Muscle of arm (tissue), 14 donors: Measurements from ENCODE around the gene ACTBL2. TPM values are rescaled to one million over a fixed set of nuclear protein-coding genes. Genes with fewer than 3 reads are reported as not detected.
"Not testable (repeated sequence)": the region's sequence is repeated elsewhere in the genome, so short reads cannot be mapped to it uniquely, and the experiment has no call there.

ENCODE experiments used
- DNase-seq: peaks from one replicate; pipeline ENCODE4 v3.0.0-alpha.2; 2013
- long read RNA-seq, 11 donors: transcript quantifications; one replicate each; lab custom pipeline, GENCODE V29; 2026
- polyA plus RNA-seq, 12 donors: library from polyadenylated mRNA; unstranded; fragments of 120-200 nt; gene quantifications; one replicate each; pipeline ENCODE4 v1.2.1, GENCODE V29; 2013; ENCODE audit not compliant: insufficient read length in 12 of 12

ACTBL2 gene
- not detected for polyA plus RNA-seq
- long read RNA-seq, donor 1: 0 reads
- long read RNA-seq, donor 2: 0 reads
- long read RNA-seq, donor 3: 0 reads
- long read RNA-seq, donor 4: 0 reads
- long read RNA-seq, donor 5: 0 reads
- long read RNA-seq, donor 6: 0 reads
- long read RNA-seq, donor 7: 0 reads
- long read RNA-seq, donor 8: 0 reads
- long read RNA-seq, donor 9: 0 reads
- long read RNA-seq, donor 10: 0 reads
- long read RNA-seq, donor 11: 0 reads

DNA sequence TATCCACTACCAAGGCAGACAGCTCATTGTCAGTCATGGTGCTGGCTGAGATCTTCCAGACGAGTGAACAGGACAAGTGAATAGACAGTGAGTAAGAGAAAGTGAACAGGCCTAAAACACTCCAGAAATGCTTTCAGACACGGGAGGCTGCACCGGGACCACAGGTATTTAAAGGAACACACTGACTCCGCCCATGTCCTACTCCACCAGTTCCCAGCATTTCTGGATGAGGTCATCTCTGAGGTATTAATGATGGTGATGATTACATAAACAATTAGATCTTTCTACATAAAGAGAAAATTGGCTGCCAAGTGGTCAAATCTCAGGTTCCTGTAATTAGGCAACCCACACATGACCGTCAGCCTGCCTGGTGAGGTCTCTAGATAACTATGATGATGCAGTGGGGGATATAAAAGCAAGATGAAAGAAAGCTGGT lies at the start of gene ACTBL2:
Gene ACTBL2 (minus strand): TSS at position 141 of the 436 bp plus-strand sequence. CDS start 104 bp downstream, at position 37.
- no peak for DNase-seq

DNA sequence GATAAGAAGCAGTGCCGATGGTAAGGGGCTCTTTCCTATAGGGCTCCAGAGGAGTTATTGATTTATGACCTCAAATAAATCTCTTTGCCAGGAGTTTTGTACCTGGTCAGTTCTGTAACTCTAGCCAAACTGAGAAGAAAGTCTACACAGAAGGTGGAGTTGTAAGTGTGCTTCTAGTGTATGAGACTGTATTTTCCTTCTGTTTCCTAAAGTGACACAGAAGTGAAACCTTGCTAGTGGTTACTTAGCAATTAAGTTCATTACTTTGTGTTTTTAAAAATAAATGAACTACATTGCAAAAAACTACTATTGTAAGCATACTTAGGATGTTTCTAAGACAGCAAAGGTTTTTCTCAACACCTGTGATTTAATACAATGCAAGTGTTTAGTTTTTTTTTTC lies 48.7 kb upstream of the ACTBL2 start:
- no peak for DNase-seq

DNA sequence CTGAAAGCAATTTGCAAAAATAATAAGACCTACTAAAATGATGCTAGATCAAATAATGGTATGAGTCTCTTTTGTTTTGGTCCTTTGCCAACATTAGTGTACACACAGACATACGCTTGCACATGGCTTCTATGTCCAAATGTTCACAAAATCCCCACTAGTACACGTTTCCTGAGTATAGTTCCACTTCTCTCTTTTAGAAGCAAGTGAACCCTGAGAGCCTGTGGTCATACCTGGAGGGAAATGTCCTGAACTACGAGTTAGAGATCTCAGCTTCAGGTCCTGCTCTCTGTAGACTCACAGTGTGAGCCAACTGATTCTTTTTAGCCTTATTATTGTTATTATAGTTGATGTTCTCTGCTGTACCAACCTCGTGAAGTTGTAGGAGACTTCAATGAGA lies 47.3 kb upstream of the ACTBL2 start:
- no peak for DNase-seq

DNA sequence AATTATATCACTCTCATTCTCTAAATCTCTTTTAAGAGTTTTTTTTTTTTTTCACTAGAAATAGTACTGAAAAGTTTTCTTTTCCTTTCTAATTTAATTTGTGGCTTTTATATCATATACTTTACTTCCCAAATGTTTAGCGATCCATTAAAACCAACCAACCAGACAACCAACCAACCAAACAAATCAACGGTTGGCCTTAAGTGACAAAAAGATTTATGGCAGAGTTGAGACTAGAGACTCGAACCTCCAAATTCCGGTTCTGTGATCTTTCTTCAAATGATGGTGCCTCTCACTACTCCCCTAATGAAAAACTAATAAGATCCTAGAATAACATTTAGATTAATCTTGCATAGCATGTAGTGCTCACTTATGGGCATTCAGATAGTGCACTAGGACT lies 45.3 kb upstream of the ACTBL2 start:
- DNase-seq: no peak

DNA sequence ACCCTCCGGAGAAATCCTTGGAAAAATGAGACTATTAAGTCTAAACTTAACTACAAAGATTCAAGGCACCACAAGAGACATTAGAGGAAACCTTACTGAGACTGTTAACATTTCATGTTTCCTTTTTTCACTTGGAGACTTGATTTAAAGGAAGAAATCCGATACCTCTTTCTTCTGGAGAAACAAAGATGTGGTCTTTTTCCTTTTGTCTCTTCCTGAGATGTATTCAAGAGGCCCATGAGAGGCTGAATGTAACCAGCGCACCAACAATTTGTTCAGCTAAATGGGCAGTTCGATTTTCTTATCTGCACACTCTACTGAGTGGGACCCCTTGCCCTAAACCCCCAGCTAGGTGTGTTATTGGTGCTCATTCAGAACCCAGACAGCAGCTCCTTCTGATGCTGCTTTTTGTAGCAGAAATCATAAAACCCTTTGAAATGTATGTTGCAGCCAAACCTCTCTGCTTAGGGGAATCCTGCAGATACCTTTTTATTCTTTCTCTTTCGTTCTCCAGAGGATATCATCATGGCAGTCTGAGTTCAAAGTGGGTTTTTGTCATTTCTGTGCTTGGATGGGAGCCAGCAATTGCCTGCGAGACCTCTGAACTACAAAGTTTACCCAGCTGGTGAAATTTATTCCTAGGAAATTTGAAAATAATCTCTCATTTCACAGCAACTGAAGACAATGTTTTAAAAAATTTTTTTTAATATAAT lies 41.9 kb upstream of the ACTBL2 start:
- no peak for DNase-seq

DNA sequence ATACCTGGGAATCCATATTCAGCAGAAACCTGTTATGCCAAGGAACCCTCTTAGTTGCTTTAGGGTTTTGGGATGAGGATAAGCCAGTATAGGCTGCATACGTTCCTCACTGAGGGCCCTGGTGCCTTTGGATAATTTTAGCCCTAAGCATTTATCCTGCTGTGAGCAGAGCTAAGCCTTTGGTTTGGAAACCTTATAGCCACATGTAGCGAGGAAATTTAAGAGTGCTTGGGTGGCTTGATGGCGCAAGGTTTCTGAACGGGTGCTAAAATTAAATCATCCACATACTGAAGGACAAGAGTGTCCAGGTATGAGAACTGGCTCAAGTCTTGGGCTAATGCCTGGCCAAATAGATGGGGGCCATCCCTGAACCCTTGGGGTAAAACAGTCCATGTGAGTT lies 39.9 kb upstream of the ACTBL2 start:
- not testable (repeated sequence) for DNase-seq

DNA sequence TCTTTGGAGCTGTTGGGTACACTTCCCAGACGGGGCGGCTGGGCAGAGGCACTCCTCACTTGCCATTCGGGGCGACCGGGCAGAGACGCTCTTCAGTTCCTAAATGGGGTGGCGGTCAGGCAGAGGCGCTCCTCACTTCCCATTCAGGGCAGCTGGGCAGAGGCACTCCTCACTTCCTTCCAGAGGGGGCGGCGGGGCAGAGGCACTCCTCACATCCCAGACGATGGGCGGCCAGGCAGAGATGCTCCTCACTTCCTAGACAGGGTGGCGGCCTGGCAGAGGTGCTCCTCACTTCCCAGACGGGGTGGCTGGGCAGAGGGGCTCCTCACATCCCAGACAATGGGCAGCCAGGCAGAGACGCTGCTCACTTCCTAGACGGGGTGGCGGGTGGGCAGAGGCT lies 35.8 kb upstream of the ACTBL2 start:
- DNase-seq: not testable (repeated sequence)

DNA sequence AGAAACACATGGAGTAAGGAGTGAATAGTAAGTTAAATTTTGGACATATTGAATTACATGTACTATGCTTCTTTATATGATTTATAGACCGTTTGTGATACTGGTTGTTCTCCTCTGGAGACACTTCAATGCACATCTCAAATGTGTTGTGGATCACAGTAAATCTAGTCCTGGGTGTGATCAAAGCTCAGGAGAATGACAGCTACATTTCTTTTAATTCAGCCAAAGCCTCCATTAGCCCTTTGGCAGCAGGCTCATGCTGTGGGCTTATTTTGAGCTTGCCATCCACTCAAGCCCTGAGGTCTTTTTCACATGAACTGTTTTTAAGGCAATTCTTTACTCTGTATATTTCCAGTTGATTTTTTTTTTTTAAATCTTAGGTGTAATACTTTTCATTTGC lies 34.6 kb upstream of the ACTBL2 start:
- no peak for DNase-seq

DNA sequence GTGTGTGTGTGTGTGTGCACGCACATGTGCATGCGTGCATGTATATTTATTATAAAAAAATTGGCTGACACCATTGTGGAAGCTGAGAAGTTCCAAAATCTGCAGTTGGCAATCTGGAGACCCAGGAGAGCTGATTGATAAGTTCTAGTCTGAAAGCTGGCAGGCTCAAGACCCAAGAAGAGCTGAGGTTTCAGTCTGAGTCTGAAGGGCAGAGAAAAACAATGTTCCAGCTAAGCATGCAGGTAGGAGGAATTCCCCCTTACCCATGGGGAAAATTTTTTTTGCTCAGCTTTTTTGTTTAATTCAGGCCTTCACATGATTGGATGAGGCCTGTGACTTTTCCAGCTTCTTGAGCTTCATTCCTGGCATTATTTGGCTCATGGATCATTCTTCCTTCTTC lies 31.2 kb upstream of the ACTBL2 start:
- no peak for DNase-seq

DNA sequence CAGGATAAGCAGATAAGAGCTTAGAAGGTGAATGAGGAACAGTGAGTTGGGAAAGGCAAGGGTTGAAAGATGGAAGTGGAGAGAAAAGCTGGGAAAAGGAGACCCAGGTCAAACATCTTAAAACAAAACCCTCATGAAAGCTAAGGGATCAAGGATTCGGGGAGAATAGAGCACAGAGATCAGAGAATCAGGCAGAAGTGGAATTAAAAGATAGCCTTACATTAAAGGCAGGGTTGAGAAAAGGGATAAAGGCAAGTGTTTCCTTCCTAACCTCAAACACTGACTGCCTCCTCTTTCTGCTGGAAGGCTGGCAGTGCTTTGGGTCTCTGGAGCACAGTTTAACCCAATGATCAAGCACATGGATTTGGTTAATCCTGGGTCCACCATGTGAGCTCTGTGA lies 28.7 kb upstream of the ACTBL2 start:
- DNase-seq: no peak

DNA sequence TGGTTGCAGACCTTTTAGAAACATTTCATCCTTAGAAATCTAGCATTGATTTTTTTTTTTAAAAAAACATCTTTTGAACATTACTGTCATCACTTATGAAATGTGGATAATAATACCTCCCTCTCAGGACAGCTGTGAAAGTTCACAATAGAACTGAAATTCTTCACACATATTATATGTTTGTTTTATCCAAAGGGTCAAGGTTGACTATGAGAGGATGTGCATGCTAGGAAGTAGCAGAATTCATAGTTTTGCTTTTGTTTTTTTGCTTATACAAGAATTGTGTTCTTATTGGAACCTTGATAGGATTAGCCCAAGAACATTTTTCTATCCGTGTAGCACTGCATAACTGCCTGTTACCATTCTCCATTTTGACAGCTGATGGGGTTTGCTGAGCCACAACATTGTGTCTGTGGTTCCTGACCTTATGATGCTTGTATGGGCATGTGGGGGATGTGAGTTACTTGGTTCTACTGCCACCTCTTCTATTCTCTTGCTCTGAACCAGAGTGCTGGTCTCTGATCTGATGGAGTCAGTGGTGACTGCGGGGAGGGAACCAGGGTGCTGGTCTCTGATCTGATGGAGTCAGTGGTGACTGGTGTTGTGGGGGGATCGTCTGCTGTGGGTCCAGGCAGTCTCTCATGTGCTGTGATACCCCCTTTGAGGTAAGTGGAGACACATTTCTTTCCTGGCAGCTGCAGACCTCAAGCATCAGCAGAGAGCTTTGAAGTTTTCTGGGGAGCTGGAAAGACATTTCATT lies 27.1 kb upstream of the ACTBL2 start:
- DNase-seq: no peak

DNA sequence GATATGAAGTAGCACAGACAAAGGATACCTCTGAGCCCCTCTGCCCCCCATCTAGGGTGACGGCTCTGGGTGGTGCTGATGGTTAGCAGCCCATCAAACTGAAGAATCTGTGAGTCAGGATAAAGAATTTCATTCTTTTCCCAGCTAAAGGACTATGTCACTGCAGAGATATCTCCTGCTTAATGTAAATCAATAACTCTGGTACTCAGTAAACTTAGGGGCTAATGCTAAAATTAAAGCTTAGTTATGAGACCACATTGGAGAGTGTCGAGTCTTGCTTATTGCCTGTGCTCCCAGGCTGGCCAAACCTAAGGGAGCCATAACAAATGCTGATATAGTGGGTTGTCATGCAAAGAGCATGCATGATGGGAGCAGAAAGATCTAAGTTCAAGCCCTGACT lies 25.6 kb upstream of the ACTBL2 start:
- no peak for DNase-seq

DNA sequence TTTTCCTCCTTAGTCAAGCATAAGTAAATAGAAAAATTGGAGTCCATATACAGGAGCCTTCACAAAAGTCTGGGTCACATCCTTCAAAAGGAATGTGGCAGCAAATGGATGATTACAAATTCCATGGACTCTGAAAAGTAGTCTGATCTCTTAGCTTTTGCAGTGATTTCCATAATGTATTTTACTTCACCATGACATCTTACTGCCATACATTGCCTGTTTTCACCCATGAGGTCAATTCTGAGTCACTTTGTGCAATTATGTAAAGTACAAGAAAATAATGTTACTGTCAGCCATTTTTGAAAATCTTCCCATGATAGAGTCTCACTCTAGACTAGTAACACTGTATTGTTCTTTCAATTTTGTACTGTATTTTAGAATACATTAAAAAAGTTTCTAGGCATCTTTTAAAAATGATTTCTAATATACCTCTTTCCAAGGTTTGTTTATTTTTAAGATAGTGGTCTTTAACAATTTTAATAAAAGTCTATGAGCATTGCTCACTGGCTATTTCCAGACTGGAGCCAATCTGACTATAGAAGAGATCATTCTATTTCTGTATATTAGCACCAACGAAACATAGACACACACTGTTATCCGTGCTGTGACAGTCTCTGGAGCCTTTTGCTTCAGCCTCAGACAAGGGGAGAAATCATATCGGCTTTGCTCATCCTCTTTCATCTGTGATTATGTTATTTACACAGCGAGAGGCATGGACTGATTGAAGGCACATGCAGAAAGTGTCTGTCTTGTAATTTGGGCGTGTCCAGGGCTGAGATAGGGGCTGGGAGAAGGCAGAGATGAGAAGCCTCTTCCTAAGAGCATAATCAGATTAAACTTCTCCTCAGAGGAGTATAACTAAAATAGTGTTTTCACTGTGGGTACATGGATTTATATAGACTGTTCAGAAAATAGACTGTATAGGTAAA lies 22.9 kb upstream of the ACTBL2 start:
- no peak for DNase-seq

DNA sequence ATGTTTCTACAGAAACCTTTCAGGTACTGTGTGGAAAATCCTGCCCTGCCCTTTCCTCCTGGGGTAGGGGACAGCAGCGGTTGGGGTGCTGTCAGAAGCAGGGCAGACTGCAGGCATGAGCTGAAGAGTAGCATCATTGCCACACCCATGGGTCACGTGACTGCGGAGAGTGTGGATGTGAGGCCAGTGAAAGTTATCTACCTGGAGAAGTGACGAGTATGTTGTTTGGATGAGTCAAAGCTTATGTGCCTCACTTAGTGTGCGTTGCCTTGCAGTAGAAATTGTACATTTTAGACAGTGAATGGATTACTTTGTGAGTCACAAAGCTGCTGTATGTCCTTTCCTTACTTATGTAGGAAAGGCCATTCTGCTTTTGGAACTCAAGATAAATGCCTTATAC lies 21.7 kb upstream of the ACTBL2 start:
- no peak for DNase-seq

DNA sequence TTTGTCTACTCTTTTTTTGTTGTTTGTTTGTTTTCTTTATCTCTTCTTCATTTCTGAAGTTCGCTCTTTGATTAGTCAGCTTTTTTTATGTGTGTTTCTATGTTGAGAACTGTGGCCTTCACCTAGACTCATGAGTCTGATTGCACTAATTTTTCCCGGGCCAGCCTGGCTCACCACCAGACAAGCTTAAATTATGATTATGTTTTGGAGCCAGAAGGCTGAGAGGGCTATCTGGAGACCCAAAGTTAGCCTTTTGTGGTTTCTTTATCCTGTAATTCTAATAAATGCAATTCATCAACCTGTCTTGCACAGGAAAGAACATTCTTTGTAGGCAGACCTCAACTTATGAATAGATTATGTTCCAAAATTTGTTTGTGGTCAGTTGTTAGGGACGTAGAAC lies 20.8 kb upstream of the ACTBL2 start:
- no peak for DNase-seq

DNA sequence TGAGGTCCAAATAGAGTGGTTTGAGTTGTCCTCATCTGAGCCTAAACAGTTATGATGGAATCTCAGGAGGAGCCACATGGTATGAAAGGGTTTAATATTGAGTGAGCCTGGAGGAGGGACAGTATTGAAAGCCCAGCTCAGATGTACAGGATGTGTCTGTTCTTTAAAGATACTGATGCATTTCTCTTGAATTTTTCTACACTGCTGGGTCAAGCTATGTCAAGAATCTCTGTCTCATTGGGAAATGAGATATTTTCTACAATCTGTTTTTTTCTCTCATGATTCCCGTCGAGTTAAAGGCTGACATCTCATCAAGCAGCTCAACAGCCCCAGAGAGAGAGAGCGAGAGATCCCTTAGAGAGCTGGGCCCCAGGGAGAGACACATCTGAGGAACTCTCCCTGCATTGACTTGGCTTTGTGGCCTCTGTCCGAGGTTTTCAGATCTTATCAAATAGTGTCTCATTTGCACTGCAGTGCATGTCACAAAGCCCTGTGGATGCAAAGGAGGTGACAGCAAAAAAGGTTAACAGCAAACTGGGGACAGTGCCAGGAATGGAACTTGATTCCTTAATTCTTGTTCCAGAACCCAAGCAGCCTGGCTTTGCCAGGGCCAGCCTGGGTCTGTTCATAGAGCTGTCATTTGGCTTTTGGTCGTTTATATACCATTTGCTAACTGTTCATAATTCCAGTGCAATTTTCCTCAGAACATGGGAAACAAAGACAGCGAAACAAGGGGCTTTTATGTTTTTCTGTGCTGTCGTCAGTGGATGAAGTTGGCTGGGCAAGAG lies 19.0 kb upstream of the ACTBL2 start:
- peak; percentile 32 for DNase-seq

DNA sequence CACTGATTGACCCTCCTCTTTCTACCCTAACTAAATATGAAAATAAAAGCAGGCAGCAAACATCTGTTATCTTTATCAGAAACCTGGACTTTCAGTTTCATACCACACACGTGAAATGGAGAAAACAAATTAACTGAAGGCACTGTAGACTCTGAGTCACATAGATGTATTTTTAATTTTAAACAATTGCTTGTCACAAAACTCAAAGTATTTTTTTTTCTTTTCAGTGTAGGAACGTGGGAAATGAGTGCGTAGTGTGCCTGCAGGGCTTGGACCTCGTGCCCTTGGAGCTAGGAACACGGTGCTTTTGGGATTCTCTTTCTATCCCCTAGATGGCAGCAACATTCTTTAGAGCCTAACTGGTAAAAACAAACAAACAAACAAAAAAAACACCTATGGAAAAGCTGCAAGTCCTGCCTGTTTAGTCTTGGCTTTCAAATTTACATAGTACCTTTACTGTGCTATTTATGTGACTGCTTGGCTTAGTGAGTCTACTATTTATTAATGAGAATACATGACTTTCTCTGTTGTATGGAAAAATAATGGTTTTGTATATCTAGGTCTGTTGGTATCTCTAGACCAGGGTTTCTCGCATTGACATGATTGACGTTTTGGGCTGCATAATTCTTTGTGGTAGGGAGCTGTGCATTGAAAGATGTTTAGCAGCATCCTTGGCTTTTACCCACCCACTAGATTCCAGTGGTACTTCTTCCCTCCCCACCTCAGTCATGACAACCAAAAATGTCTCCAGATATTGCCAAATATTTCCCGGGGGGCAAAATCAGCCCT lies 16.8 kb upstream of the ACTBL2 start:
- peak; percentile 39 for DNase-seq

DNA sequence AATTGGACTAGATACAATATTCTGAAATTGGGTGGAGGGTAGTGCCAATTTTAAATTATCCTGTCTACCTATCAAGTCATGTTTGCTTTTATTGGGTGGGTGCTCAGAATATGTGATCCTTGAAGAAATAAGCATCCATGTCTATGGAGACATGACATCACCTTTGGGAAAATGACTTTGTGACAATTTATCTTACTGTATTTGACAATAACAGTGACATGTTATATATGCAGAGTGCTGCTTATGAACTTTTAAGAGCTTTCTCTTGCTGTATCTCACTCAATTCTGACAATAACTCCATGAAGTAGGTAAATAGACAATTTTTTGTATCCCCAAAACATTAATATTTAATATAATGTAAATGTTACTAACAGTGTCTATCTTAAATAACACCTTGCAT lies 15.1 kb upstream of the ACTBL2 start:
- no peak for DNase-seq

DNA sequence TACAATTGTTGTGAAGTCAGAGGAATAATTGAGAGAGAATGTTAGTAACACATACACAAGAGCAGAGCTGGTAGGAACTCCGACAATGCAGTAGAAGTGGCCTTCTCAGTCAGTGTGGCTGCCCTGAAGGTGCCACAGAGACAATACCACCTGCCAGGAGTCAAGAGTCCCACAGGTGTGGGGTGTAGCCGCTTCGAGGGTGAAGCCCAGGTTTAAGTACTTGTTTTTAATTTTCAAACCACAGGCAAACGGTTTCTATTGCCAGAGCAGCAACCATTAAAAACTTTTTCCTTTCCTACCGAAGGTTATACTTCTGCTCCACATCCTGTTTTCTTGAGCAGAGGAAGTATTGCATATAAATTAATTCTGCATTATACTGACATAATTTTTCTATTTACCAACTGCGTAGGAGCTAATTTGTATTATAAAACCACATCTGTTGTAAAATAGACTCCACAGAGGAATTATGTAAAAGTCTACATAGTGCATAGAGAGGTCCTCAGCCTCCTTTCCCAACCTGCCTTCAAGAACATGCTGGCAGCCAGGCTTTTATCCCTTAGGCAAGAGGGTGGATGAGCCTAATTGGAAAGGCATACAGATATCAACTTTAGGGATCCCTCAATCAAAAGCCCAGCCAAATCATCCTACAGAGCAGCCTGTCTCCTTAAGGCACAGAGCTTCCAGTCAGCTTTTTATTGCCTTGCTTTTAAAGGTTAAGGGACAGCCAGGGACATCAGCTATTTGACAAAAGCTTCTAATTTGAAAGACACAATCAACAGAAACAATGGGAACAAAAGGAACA lies 12.9 kb upstream of the ACTBL2 start:
- DNase-seq: no peak
